Heart left ventricle (tissue), 13 donors: Measurements from ENCODE around the gene DDR2.

Source experiments
- CTCF ChIP-seq, 12 donors: fragments of 200-600 bp; sonication (generic) in 4 of 12; IDR thresholded peaks; one replicate each; pipeline versions ENCODE4 v1.5.0 to v1.8.0; 2018 to 2022; ENCODE audit warnings: antibody characterized with exemption in 12 of 12, mild to moderate bottlenecking in 5 of 12
- POLR2A ChIP-seq, 2 donors: fragments of 450-650 bp; IDR thresholded peaks; one replicate each; pipeline ENCODE4 v1.6.1; 2017; ENCODE audit warnings: antibody characterized with exemption in 2 of 2, mild to moderate bottlenecking in 2 of 2, moderate library complexity in 2 of 2
- donor health status: ischemic (EF 13 %, LVEDD 7.1; RV severe dilation, severe dysfunction).
- donor health status: DM: no; HTN: yes; CAD: no.
- donor health status: DM: no; HTN: no; CAD: no.
- donor health status: ischemic (EF 25% LVEDD 6.9; RV normal size, moderate dysfunction).
- donor health status: ischemic (EF 25% LVEDD 5.7; RV mildly dilated, moderate dysfunction).
- donor health status: ischemic (EF 35%, LVEDD 5.7; RV mildly dilated, moderate dysfunction).
- donor health status: nonischemic (EF 11% LVEDD 7.7; RV severe dilation, severe dysfunction).
- donor health status: DM: yes; HTN: yes; CAD: no.
- donor health status: PGD.
- donor health status: ischemic (EF 29% LVEDD 5.4; RV normal size, mild dysfunction).
- donor health status: nonischemic (EF 23%, LVEDD 6.1; RV moderate dilation, normal function).

- TF ChIP-seq CTCF (IDR thresholded peaks at IDR 0.05) (no peak), POLR2A (IDR thresholded peaks at IDR 0.05) (no peak)
These were observed 26.9 kb upstream of the DDR2 start for GRCh38 chr1:162605225-162605927.
